Stimulated activated CD8-positive, alpha-beta memory T cell treated with anti-CD3 and anti-CD28 coated beads, Interleukin-7, amount 100 ng/mL, for 4 hours (primary cell): ENCODE measurements around the gene RNF217.
"Not testable (repeated sequence)": the region's sequence is repeated elsewhere in the genome, so short reads cannot be mapped to it uniquely, and the experiment has no call there.

Experiments used
- DNase-seq, 2 donors: peaks; one replicate each; pipeline ENCODE4 v3.0.0-alpha.2; 2020; ENCODE audit warnings: low read depth in 2 of 2

Gene RNF217

GRCh38 chr6:124962639-124963415 is 590 bp downstream of the RNF217 start:
- DNase-seq = no peak

GRCh38 chr6:124963416-124963785 is 1.2 kb downstream of the RNF217 start:
- DNase-seq = no peak

GRCh38 chr6:124963831-124964763 is 1.9 kb downstream of the RNF217 start:
- DNase-seq = no peak

- no peak for DNase-seq
Measured at GRCh38 chr6:124964764-124965105, 2.5 kb downstream of the RNF217 start.

- not testable (repeated sequence) for DNase-seq
Measured at GRCh38 chr6:124965424-124965850, 3.2 kb downstream of the RNF217 start.

- DNase-seq = no peak
Measured at GRCh38 chr6:124967444-124967843, 5.2 kb downstream of the RNF217 start.

- no peak for DNase-seq
Measured at GRCh38 chr6:124968401-124968800, 6.2 kb downstream of the RNF217 start.

- no peak for DNase-seq
Measured at GRCh38 chr6:124970243-124970642, 8.0 kb downstream of the RNF217 start.

- no peak for DNase-seq
Measured at GRCh38 chr6:124970763-124971162, 8.5 kb downstream of the RNF217 start.

GRCh38 chr6:124973780-124974179 is 11.5 kb downstream of the RNF217 start:
- DNase-seq = no peak

- no peak for DNase-seq
Measured at GRCh38 chr6:124974771-124975377, 12.6 kb downstream of the RNF217 start.

GRCh38 chr6:124977067-124977908 is 15.1 kb downstream of the RNF217 start:
- DNase-seq = no peak

GRCh38 chr6:124978451-124979293 is 16.4 kb downstream of the RNF217 start:
- DNase-seq = no peak

GRCh38 chr6:124979294-124979678 is 17.0 kb downstream of the RNF217 start:
- no peak for DNase-seq

- no peak for DNase-seq
Measured at GRCh38 chr6:124982669-124983068, 20.4 kb downstream of the RNF217 start.

GRCh38 chr6:124983383-124984083 is 21.3 kb downstream of the RNF217 start:
- DNase-seq = no peak

- DNase-seq = no peak
Measured at GRCh38 chr6:124984668-124985338, 22.6 kb downstream of the RNF217 start.

GRCh38 chr6:124986164-124986563 is 23.9 kb downstream of the RNF217 start:
- no peak for DNase-seq

GRCh38 chr6:124987291-124987690 is 25.1 kb downstream of the RNF217 start:
- DNase-seq = no peak
